Pericardium fibroblast (primary cell): Measurements from ENCODE around the gene SLAMF7. TPM values are rescaled to one million over a fixed set of nuclear protein-coding genes. Genes with fewer than 3 reads are reported as not detected.

Source experiments
- total RNA-seq: library from RNA; depleted of rRNA; stranded (reverse); fragments of >200 nt; gene quantifications from 2 replicates; pipeline ENCODE4 v1.2.3, GENCODE V29; 2015

Gene SLAMF7
- not detected in 2 replicates for total RNA-seq

GRCh38 chr1:160739098-160739511 lies at the start of gene SLAMF7:
Gene SLAMF7 (plus strand): TSS chr1:160739247. CDS start chr1:160739302, 55 bp downstream.

GRCh38 chr1:160711602-160712311 lies 27.3 kb upstream of the SLAMF7 start, which contains the start of gene CD48:
Gene CD48 (minus strand): TSS chr1:160711822. CDS start chr1:160711763, 59 bp downstream.

GRCh38 chr1:160795951-160796383 lies 56.9 kb downstream of the SLAMF7 start, which contains the start of gene LY9:
Gene LY9 (plus strand): TSS chr1:160796174. CDS start chr1:160796188, 14 bp downstream.

Other genes starting within 250 kb of the SLAMF7 start
- not detected in 2 replicates for gene SLAMF6, start 216.0 kb upstream of the SLAMF7 start, total RNA-seq
- gene CD84, start 159.8 kb upstream of the SLAMF7 start, total RNA-seq = not detected in 2 replicates
- gene SLAMF1, start 92.2 kb upstream of the SLAMF7 start, total RNA-seq = not detected in 2 replicates
- not detected in 2 replicates for gene CD48, start 27.4 kb upstream of the SLAMF7 start, total RNA-seq
- not detected in 2 replicates for gene LY9, start 56.9 kb downstream of the SLAMF7 start, total RNA-seq
- gene CD244, start 123.6 kb downstream of the SLAMF7 start, total RNA-seq = 0.70 and 4.0 TPM in 2 replicates
- 3.5 and 123 TPM in 2 replicates for gene ITLN1, start 145.9 kb downstream of the SLAMF7 start, total RNA-seq
- 0.47 TPM in 1 of 2 replicates, not detected in the other for gene ITLN2, start 215.6 kb downstream of the SLAMF7 start, total RNA-seq